Upper lobe of right lung (tissue), 1 donor: Measurements from ENCODE around the gene ZKSCAN1. TPM values are rescaled to one million over a fixed set of nuclear protein-coding genes. Genes with fewer than 3 reads are reported as not detected.
A peak's percentile ranks its signal among the peaks of the same experiment; 100 is the strongest.
"Not testable (repeated sequence)": the region's sequence is repeated elsewhere in the genome, so short reads cannot be mapped to it uniquely, and the experiment has no call there.

ENCODE experiments used
- ATAC-seq: fragments of 200-7000 bp; cut with Tn5 transposase; one replicate; pipeline ENCODE4 v1.9.1; 2020; ENCODE audit warnings: mild to moderate bottlenecking, moderate library complexity
- DNase-seq: peaks from one replicate; pipeline ENCODE4 v3.0.0-alpha.2; 2020
- H3K27ac ChIP-seq: fragments of 200-600 bp; one replicate; pipeline ENCODE4 v1.8.0; 2022
- H3K27me3 ChIP-seq: fragments of 200-600 bp; one replicate; pipeline ENCODE4 v1.8.0; 2022; ENCODE audit warnings: mild to moderate bottlenecking
- H3K36me3 ChIP-seq: fragments of 200-600 bp; one replicate; pipeline ENCODE4 v1.8.0; 2022
- H3K4me1 ChIP-seq: fragments of 200-600 bp; one replicate; pipeline ENCODE4 v1.8.0; 2022
- H3K4me3 ChIP-seq: fragments of 200-600 bp; one replicate; pipeline ENCODE4 v1.8.0; 2022; ENCODE audit warnings: mild to moderate bottlenecking
- H3K9me3 ChIP-seq: fragments of 200-600 bp; one replicate; pipeline ENCODE4 v1.8.0; 2022
- intact Hi-C: fragments of 100-400 bp; cut with DNase I; formaldehyde crosslinking; loops from one replicate; pipeline ENCODE4 v1.11.0; 2022
- total RNA-seq: library from RNA; stranded (reverse); fragmentation: NEBNext Ultra II Directional; extraction: Animal tissue kit (Norgen Biotek cat#: 25700); gene quantifications from one replicate; pipeline ENCODE4 v1.2.1, GENCODE V29; 2021
- TF ChIP-seq, protein P1 (sequence below): fragments of 200-600 bp; IDR thresholded peaks from one replicate; pipeline ENCODE4 v1.8.0; 2022; ENCODE audit warnings: antibody characterized with exemption
- donor health status: DM: no; HTN: yes; CAD: no; lungs with severe emphysema.

ZKSCAN1 gene
- total RNA-seq, 1 donor from 2014 or later, result 57.5 TPM

DNA sequence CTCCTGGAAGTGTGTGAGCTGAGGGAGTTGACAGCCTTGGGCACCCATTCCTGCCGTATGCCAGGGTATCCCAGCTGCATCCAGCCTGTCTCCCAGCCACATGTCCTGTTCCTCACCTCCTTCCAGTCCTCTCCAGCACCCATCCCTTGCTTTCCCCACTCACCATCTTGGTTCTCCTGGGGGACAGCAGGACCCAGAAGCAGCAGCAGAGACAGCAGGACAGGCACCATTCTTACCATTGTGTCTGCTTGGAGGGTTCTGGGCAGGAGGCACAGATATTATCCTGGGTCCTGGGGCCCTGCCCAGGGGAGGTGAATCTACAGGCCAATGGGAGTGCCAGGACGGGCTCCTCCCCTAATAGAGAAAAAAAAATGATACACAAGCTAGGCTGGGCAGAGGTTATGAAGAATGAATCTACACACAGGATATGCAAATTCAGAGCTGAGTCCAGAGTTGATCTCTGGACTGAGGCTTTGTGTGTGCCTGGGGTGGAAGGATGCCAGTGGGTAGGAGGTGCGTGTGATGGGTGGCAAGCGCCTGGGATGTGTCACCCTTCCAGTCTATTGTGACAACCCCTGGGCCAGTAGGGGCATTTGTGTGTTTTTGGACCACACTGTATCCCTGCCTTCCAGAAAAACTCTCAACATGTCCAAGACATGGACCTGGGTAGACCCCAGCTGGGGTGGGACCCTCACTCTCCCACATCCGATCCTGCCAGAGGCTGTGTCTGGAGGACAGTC, 39.4 kb upstream of the ZKSCAN1 start, which contains the start of gene AZGP1:
Gene AZGP1, minus strand, starts transcription at position 250 of the 740 bp plus-strand sequence. Its CDS starts 11 bp downstream, at position 239.
- Histone ChIP-seq H3K27me3 (no peaks in the 10 kb centered on the region), H3K4me1 (no peaks in the 10 kb centered on the region), H3K9me3 (no peaks in the 10 kb centered on the region), H3K27ac (no peak within 1 kb of the TSS), H3K4me3 (peak within 1 kb of the TSS; percentile 19), H3K36me3 (no peaks in the 10 kb centered on the region)
- intact Hi-C loops, result no loop called here
- ATAC-seq, result peak; percentile 73
- TF ChIP-seq, protein P1, sequence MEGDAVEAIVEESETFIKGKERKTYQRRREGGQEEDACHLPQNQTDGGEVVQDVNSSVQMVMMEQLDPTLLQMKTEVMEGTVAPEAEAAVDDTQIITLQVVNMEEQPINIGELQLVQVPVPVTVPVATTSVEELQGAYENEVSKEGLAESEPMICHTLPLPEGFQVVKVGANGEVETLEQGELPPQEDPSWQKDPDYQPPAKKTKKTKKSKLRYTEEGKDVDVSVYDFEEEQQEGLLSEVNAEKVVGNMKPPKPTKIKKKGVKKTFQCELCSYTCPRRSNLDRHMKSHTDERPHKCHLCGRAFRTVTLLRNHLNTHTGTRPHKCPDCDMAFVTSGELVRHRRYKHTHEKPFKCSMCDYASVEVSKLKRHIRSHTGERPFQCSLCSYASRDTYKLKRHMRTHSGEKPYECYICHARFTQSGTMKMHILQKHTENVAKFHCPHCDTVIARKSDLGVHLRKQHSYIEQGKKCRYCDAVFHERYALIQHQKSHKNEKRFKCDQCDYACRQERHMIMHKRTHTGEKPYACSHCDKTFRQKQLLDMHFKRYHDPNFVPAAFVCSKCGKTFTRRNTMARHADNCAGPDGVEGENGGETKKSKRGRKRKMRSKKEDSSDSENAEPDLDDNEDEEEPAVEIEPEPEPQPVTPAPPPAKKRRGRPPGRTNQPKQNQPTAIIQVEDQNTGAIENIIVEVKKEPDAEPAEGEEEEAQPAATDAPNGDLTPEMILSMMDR, result no peak
- peak; percentile 53 for DNase-seq

- Histone ChIP-seq H3K36me3 (no peaks in the 10 kb centered on the region), H3K4me3 (no peak overlapping the region), H3K27ac (no peak overlapping the region), H3K4me1 (no peaks in the 10 kb centered on the region), H3K27me3 (no peaks in the 10 kb centered on the region), H3K9me3 (no peaks in the 10 kb centered on the region)
- ATAC-seq (no peak), DNase-seq (peak; percentile 54)
- intact Hi-C loops, result no loop called here
- TF ChIP-seq, protein P1, result no peak
These were observed 38.8 kb upstream of the ZKSCAN1 start for GRCh38 chr7:99976626-99977025.

DNA sequence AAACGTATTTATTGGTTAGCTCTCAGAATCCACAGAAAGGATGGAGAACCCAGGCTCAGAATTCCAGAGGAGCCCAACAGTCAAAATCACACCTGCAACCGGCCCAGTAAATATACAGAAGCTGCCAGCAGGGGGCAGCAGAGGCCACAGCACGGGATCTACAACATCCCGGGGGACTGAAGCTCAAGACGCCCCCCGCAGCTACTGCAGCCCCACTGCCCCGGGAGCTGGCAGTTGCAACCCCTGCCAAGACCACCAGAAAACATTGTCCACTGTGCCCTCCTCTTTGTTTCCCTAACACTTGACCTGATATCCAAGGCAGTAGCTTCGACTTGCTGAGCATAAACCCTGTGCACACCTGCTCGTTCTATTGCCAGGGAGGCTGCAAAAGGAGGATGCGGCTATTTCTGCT, 35.6 kb upstream of the ZKSCAN1 start:
- H3K27ac ChIP-seq, intact Hi-C loops, H3K27me3 ChIP-seq, H3K9me3 ChIP-seq, H3K36me3 ChIP-seq, H3K4me1 ChIP-seq, H3K4me3 ChIP-seq: not testable (repeated sequence)
- DNase-seq, result peak; percentile 72
- TF ChIP-seq, protein P1, result peak; percentile 70
- ATAC-seq, result peak; percentile 80

- DNase-seq, intact Hi-C loops, H3K9me3 ChIP-seq, H3K27ac ChIP-seq, H3K36me3 ChIP-seq, H3K27me3 ChIP-seq, ATAC-seq, H3K4me1 ChIP-seq, H3K4me3 ChIP-seq: not testable (repeated sequence)
These were observed 34.9 kb upstream of the ZKSCAN1 start for GRCh38 chr7:99980448-99980872.

GRCh38 chr7:99981066-99981465, 34.3 kb upstream of the ZKSCAN1 start:
- H3K27me3 ChIP-seq, H3K4me1 ChIP-seq, H3K9me3 ChIP-seq, ATAC-seq, H3K36me3 ChIP-seq, H3K4me3 ChIP-seq, intact Hi-C loops, H3K27ac ChIP-seq: not testable (repeated sequence)
- DNase-seq, result peak; percentile 25

DNA sequence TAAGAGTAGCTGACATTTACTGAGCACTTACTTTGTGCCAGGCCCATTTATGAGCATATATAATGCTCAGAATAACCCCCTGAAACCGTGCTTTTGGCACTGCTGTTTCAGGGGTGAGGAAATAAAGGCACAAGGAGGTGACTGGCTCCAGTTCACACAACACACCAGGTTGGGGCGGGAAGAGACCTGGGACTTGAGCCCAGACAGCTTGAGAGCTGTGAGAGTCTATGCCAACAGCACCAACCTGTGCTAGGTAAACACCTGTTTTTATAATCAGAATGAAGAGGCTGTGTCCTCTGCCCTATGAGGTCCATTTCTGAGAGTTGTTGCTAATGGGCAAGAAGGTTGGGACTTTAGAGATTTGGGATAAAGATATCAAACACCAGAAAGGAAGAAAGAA, 30.8 kb upstream of the ZKSCAN1 start:
- Histone ChIP-seq H3K27ac (no peak overlapping the region), H3K36me3 (no peaks in the 10 kb centered on the region), H3K4me1 (no peaks in the 10 kb centered on the region), H3K4me3 (no peak overlapping the region), H3K9me3 (no peaks in the 10 kb centered on the region), H3K27me3 (no peaks in the 10 kb centered on the region)
- intact Hi-C loops, result no loop called here
- TF ChIP-seq, protein P1, result no peak
- DNase-seq (peak; percentile 51), ATAC-seq (peak; percentile 48)

DNA sequence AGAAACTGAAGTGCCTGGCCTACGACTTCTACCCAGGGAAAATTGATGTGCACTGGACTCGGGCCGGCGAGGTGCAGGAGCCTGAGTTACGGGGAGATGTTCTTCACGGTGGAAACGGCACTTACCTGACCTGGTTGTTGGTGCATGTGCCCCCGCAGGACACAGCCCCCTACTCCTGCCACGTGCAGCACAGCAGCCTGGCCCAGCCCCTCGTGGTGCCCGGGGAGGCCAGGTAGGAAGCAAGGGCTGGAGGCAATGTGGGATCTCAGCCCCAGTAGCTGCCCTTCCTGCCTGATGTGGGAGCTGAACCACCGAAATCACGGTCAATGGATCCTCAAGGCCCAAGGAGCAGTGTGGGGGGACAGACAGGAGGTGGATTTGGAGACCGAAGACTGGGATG, 28.1 kb upstream of the ZKSCAN1 start:
- DNase-seq, result peak; percentile 37
- H3K4me3 ChIP-seq, H3K4me1 ChIP-seq, ATAC-seq, intact Hi-C loops, H3K9me3 ChIP-seq, H3K27ac ChIP-seq, H3K27me3 ChIP-seq, H3K36me3 ChIP-seq: not testable (repeated sequence)
